Measurements from ENCODE around the gene MYLK.

DNA sequence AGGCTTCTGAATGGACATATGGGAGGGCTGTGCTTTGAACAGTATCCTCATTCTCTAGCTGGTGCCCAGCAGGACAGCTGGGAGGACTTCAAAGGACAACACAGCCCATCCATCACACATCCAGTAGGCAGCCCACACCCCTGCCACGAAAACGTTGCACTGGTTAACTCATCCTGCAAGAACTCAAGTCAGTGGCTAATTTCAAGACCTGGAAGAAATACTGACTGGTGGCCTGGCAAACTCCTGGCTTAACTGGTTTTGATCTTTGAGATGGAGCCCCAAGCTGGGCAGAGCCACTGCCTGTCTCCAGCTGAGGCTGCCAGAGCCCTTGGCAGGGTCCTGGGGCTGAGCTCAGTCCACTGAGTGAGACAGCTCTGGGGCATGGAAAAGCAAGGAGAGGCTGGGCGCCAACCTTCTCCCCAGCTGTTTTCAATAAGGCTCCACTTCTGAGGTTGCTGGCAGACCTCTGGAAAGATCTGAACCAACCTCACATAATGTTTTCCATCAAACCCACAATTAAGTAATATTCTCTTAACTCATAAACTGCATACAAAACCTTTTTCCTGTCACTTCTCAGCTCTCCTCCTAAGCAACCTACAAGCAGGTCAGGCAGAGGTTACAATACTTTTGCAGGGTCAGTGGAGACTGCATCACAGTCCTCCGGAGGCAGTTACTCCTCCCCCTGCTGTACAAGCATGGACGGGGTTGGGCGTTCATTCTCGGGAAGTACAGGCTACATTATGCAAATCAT lies 110.3 kb downstream of the MYLK start:
- no peak for TF ChIP-seq GABPA (IDR thresholded peaks at IDR 0.05 in 1 of 2, conservative IDR thresholded peaks at IDR 0.05 in 1 of 2)
- TF ChIP-seq, protein P1, sequence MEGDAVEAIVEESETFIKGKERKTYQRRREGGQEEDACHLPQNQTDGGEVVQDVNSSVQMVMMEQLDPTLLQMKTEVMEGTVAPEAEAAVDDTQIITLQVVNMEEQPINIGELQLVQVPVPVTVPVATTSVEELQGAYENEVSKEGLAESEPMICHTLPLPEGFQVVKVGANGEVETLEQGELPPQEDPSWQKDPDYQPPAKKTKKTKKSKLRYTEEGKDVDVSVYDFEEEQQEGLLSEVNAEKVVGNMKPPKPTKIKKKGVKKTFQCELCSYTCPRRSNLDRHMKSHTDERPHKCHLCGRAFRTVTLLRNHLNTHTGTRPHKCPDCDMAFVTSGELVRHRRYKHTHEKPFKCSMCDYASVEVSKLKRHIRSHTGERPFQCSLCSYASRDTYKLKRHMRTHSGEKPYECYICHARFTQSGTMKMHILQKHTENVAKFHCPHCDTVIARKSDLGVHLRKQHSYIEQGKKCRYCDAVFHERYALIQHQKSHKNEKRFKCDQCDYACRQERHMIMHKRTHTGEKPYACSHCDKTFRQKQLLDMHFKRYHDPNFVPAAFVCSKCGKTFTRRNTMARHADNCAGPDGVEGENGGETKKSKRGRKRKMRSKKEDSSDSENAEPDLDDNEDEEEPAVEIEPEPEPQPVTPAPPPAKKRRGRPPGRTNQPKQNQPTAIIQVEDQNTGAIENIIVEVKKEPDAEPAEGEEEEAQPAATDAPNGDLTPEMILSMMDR (IDR thresholded peaks at IDR 0.05; ENCODE audit: low read depth, low read length, missing input control): no peak
- no peak for TF ChIP-seq EGR1 (IDR thresholded peaks at IDR 0.05; ENCODE audit: low read depth in 2 of 2)
- no peak for TF ChIP-seq TAF1 (conservative IDR thresholded peaks at IDR 0.05)
- TF ChIP-seq RXRA (IDR thresholded peaks at IDR 0.05): no peak
- TF ChIP-seq, protein P2, sequence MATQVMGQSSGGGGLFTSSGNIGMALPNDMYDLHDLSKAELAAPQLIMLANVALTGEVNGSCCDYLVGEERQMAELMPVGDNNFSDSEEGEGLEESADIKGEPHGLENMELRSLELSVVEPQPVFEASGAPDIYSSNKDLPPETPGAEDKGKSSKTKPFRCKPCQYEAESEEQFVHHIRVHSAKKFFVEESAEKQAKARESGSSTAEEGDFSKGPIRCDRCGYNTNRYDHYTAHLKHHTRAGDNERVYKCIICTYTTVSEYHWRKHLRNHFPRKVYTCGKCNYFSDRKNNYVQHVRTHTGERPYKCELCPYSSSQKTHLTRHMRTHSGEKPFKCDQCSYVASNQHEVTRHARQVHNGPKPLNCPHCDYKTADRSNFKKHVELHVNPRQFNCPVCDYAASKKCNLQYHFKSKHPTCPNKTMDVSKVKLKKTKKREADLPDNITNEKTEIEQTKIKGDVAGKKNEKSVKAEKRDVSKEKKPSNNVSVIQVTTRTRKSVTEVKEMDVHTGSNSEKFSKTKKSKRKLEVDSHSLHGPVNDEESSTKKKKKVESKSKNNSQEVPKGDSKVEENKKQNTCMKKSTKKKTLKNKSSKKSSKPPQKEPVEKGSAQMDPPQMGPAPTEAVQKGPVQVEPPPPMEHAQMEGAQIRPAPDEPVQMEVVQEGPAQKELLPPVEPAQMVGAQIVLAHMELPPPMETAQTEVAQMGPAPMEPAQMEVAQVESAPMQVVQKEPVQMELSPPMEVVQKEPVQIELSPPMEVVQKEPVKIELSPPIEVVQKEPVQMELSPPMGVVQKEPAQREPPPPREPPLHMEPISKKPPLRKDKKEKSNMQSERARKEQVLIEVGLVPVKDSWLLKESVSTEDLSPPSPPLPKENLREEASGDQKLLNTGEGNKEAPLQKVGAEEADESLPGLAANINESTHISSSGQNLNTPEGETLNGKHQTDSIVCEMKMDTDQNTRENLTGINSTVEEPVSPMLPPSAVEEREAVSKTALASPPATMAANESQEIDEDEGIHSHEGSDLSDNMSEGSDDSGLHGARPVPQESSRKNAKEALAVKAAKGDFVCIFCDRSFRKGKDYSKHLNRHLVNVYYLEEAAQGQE (IDR thresholded peaks at IDR 0.05): no peak
- no peak for TF ChIP-seq RAD21 (IDR thresholded peaks at IDR 0.05)
- no peak for TF ChIP-seq SP1 (IDR thresholded peaks at IDR 0.05)
- TF ChIP-seq, protein P3, sequence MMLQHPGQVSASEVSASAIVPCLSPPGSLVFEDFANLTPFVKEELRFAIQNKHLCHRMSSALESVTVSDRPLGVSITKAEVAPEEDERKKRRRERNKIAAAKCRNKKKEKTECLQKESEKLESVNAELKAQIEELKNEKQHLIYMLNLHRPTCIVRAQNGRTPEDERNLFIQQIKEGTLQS (IDR thresholded peaks at IDR 0.05): no peak
- TF ChIP-seq, protein P4, sequence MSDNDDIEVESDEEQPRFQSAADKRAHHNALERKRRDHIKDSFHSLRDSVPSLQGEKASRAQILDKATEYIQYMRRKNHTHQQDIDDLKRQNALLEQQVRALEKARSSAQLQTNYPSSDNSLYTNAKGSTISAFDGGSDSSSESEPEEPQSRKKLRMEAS (IDR thresholded peaks at IDR 0.05): no peak
- no peak for TF ChIP-seq YY1 (IDR thresholded peaks at IDR 0.05)
- TF ChIP-seq, protein P5, sequence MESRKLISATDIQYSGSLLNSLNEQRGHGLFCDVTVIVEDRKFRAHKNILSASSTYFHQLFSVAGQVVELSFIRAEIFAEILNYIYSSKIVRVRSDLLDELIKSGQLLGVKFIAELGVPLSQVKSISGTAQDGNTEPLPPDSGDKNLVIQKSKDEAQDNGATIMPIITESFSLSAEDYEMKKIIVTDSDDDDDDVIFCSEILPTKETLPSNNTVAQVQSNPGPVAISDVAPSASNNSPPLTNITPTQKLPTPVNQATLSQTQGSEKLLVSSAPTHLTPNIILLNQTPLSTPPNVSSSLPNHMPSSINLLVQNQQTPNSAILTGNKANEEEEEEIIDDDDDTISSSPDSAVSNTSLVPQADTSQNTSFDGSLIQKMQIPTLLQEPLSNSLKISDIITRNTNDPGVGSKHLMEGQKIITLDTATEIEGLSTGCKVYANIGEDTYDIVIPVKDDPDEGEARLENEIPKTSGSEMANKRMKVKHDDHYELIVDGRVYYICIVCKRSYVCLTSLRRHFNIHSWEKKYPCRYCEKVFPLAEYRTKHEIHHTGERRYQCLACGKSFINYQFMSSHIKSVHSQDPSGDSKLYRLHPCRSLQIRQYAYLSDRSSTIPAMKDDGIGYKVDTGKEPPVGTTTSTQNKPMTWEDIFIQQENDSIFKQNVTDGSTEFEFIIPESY (IDR thresholded peaks at IDR 0.05): no peak
- TF ChIP-seq HNF4G (IDR thresholded peaks at IDR 0.05): no peak
- TF ChIP-seq FOXA1 (IDR thresholded peaks at IDR 0.05): no peak

Measured in liver (tissue), 3 donors.